Epithelial cell of prostate (primary cell): ENCODE results near the gene AKAP13.
A peak's percentile ranks its signal among the peaks of the same experiment; 100 is the strongest.

ENCODE experiments used
- DNase-seq: peaks from one replicate; pipeline ENCODE4 v3.0.0-alpha.2; 2011; ENCODE audit warnings: low read depth, low spot score
- H3K27ac ChIP-seq: fragments of 450-650 bp; 2 replicates; pipeline ENCODE4 v1.5.1; 2017; ENCODE audit warnings: mild to moderate bottlenecking

AKAP13 gene

DNA sequence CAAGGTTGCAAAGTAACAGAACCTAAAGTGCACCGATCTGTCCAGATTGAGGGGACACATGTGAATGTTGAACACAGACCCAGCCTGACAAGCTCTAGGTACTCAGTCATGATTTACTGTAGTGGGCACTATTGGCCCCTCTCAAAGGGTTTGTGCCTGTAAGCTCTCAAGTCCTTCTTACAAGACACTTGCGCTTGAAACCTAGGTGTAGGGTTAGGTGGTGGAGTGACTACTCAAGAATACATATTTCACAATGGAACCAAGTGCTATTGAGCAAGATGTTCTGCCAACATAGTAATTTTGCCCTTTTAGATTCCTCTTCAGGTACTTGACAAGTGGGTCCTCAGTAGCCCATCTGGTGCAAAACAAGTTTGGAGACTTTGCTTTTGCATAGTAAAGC lies 169.9 kb downstream of the AKAP13 start:
- H3K27ac ChIP-seq, result no peak overlapping the region
- no peak for DNase-seq

DNA sequence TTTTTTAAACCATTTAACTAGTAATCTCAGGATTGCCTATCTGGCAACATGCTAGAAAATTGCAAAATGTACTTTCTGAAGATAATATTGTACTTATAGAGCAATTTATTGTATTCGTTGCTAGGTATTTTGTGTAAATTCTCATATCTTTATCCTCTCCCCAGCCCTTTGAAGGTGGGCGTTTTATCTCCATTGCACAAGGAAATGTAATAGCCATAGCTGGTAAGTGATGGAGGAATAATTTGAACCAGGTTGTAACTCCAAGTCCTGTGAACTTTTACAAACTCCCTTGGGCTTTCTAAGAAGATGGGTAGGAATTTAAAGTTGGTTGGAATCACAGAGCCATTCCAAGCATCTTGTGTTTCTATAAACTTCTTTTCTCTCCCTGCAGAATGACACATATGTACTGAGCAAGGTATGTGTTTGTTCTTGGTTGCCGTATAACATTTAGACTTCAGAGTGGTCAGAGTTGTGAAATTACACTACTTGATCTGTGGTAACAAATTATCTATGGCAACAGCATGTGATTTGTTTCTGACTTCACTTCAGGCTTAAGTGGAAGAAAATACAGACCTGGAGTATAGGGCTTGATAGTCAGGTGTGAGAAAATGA lies 170.9 kb downstream of the AKAP13 start:
- DNase-seq, result no peak
- no peak overlapping the region for H3K27ac ChIP-seq

DNA sequence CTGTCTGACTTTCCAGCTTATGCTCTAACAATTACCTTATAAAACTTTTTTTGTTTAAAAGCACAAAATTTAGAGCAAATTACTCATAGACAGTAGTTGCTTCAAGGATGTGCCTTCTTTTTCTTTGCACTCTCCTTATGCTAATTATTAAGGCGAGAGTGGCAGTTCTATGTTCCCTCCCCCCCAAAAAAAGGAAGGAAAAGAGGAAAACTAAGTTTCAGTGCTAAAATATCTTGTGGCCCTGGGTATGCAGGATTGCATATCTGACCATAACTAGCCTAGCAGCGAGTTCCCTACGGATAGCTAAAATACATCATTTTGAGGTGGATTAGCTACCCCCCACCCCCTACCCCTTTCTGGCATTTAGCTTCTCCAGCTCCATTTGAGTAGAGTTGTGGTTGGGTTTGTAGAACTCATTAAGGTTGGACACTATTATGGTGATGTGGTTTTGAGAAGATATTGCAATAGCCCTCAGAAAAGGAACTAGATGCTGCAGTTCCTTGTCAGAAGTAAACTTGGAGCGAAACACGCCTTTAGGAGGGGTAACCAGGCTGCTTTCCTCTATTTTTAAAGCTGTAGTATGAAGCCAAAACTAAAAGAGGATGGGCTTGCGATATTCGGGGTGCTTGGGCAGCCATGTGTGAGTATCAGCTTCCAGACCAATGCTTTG lies 174.6 kb downstream of the AKAP13 start:
- DNase-seq, result no peak
- no peak overlapping the region for H3K27ac ChIP-seq

DNA sequence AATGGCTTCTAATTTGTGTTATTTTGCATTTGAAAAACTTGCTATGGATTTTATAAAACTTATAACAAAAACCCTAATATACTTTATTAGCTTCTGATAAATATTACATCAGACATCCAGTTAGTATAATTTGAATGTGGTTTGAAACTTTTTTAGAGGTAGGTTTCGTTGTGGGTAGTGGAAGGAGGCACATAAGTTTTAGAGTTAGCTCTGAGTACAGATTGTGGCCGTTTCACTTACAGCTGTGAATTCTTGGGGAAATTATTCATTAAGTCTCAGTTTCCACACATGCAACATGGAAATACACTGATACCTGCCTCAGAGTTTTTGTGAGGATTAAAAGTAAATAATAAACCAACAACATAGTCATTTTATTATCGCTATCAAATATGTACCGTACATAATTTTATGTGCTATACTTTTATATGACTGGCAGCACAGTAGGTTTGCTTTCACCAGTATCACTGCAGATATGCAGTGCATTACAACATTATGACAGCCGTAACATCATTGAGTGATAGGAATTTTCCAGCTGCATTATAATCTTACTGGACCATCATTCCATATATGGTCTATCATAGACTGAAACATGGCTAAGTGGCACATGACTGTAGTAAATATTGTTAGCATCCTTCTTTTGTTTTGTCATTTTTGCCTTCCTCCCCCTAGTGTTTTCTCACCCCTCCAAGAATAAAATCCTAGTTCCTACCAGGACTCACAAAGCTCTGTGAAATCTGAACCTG lies 175.6 kb downstream of the AKAP13 start:
- DNase-seq, result no peak
- no peak overlapping the region for H3K27ac ChIP-seq

DNA sequence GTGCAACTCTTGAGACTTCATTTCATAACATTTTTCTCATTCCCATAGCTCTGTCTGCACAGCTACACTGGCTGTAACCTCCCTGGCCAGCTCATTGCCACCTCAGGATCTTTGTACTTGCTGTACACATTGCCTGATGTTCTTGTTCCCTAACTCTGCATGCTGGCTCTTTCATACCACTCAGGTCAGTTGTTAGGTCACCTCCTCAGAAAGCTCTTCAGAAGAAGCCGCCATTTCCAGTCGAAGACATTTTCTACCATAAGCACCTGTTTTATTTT lies 176.2 kb downstream of the AKAP13 start:
- no peak overlapping the region for H3K27ac ChIP-seq
- DNase-seq, result no peak

DNA sequence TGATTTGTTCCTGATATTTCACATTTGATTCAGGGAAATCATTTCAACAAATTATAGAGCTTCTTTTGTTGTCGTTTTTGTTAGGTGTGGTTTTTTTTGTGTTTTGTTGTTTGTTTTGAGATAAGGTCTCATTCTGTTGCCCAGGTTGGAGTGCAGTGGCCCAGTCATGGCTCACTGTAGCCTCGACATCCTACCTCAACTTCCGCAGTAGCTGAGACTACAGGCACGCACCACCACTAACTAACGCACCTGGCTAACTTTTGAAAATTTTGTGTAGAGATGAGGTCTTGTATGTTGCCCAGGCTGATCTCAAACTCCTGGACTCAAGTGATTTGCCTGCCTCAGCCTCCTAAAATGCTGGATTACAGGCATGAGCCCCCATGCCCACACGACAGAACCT lies 177.0 kb downstream of the AKAP13 start:
- no peak overlapping the region for H3K27ac ChIP-seq
- DNase-seq, result no peak

DNA sequence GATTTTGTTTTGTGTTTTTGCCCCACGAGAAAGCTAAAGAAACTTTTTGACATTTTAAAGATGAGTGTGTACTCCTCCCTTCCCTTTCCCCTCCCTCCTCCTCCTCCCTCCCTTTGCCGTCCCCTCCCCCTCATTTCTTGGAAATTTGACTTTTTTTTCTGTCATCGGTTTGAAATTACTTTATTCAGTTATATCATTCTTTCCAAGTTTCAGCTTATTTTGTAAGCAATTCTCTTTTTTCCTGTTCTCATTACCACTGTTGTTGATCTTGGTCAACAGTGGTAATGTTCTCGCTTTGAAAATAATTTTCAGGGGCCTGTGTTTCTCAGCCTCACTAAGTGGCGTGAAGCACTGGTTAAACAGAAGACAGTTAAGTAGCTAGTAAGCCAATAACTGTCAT lies 178.4 kb downstream of the AKAP13 start:
- no peak overlapping the region for H3K27ac ChIP-seq
- DNase-seq, result no peak

DNA sequence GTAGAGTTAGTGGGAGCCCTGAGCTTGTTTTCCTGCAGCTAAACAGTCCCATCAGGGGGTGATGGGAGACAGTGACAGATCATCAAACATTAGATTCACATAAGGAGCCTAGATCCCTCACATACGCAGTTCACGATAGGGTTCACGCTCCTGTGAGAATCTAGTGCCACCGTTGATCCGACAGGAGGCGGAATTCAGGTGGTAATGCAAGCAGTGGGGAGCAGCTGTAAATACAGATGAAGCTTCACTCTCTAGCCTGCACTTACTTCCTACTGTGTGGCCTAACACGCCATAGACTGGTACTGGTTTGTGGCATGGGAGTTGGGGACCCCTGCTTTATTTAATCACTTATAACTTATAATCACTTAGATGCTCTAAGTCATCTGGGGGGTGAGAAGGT lies 179.1 kb downstream of the AKAP13 start:
- no peak for DNase-seq
- no peak overlapping the region for H3K27ac ChIP-seq

DNA sequence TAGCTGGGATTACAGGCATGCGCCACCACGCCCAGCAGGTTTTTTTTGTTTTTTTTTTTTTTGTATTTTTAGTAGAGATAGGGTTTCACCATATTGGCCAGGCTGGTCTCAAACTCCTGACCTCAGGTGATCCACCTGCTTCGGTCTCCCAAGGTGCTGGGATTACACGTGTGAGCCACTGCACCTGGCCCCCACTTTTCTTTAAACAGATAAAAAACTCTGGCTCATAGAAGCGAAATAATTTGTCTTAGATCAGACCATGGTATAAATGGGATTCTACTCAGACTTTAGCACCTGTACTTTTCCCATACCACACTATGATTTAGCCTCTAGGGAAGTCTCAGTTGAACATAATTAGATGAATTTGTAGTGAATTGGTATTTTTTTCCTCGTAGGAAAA lies 182.4 kb downstream of the AKAP13 start:
- no peak overlapping the region for H3K27ac ChIP-seq
- no peak for DNase-seq

DNA sequence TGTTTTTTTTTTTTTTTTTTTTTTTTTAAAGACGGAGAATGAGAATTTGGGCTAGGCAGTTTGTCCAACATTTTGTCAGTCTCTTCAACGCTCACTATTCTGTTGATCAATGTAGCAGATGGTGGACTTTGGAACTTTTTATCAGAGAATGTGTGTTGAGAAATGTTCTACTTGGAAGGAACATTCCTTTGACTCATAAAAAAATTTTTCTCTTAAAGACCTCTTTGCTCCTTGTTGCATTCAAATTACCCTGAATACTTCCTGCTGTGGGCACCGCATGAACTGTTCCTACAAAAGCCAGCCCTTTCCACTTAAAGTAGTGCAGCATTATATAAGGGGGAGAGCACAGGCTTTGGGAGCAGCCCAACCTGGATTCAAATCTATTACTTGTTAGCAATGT lies 182.9 kb downstream of the AKAP13 start:
- no peak overlapping the region for H3K27ac ChIP-seq
- no peak for DNase-seq

DNA sequence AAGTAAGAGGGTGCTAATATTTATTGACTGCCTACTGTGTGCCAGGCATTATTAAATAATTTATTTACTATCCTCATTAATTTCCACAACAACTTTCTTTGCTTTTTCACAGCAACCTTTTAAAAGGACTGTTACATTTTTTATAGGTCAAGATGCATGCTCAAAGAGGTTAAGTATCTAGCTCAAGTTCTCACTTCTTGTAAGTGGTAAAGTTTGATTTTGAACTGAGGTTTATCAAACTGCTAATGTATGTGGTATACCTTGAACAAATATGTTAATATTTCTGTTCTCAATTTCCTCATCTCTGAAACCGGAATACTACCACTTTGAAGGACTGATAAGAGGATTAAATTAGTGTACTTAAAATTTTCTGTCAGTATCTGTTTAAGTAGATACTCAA lies 183.3 kb downstream of the AKAP13 start:
- no peak overlapping the region for H3K27ac ChIP-seq
- no peak for DNase-seq

DNA sequence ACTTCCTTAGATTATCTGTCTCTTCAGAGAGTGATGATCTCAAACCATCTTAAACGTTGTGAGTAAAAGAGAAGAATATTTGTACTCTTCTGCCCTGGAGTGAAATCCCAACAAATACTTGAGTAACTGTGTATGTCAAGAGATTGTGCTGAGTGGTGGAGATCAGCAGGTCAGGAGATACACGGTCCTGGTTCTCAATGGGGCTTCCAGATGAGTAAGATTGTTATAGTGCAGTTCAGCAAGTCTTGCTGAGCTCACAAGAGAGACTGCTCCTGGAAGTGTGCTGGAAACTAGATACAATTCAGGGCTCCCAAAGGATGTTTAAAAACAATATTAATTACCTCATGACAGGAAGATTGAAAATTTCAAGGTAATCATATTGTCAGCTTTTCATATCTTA lies 184.3 kb downstream of the AKAP13 start:
- H3K27ac ChIP-seq, result no peak overlapping the region
- no peak for DNase-seq

DNA sequence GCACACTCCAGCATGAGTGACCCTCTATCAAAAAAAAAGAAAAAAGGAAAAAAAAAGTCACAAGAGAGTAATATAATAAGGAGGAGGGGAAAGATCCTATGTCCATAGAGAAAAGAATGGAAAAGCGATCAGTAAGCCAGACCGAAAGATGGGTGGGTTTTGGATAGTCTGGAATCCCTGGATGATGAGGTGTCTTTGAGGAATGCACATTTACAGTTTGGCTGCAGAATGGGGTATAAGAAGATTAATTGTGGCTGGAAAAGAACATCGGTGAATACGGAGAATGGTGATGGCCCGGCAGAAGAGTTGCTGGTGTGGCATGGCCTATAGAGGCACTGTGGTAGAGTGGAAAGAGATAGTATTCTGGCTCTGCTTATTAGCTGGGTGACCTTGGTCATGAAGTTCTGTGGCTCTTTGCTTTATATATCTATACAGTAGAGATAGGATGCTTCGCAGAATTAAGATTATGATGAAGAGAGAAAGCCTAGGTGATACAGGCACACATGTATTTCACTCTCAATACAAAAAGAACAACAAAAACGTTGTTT lies 187.9 kb downstream of the AKAP13 start:
- H3K27ac ChIP-seq, result no peak overlapping the region
- no peak for DNase-seq

DNA sequence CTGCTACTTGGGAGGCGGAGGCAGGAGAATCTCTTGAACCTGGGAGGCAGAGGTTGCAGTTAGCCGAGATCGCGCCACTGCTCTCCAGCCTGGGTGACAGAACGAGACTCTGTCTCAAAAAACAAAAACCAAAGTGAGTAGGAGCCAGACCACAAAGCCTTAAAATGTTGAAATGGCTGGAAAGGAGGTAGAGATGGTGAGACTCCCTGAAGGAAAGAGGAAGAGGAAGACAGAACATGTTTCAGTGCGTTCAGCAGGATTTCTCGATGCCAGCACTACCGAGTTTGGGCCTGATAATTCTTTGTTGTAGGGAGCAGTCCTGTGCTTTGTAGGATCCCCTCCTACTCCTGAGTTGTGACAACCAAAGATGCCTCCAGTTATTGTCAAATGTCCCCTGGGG lies 189.9 kb downstream of the AKAP13 start:
- no peak for DNase-seq

DNA sequence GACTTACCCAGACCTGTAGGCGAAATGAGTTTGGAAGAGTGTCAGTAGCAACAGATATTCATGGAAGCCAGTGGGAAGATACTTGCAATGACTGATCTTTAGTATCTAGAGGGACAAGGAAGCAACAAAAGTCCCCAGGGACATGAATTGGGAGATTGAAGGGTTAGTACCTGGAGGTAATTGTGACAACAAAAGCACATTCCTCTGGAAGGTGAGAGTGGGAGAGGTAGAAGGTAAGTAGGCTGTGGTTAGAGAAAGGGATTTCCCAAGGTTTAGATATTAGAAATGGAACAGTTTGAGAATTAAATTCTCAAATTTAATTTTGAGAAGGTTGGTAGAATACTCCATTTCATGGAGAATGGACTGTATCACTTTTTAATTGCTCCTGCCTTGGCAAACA lies 191.4 kb downstream of the AKAP13 start:
- H3K27ac ChIP-seq, result no peak overlapping the region
- no peak for DNase-seq

More for the DNA sequence above, 189.9 kb downstream of the AKAP13 start:
- no peak overlapping the region for H3K27ac ChIP-seq

DNA sequence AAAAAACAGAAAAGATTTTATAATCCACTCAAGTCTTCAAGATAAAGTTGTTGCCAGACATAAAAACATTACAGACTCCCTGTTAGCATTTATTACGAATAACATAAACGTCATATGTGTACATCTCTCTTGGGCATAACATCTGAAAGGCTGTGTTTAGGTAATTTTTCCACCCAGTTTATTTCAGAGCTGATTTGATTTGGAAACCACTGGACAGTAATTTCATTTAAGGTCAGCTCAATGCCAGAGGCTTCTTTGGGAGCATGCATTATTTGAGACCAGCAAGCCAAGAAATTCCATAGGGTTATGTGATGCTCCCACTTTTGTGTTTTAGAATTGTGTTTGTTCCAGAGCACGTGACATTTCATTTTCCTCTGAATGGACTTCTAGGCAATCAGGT lies 196.0 kb downstream of the AKAP13 start:
- no peak for DNase-seq
- no peak overlapping the region for H3K27ac ChIP-seq

DNA sequence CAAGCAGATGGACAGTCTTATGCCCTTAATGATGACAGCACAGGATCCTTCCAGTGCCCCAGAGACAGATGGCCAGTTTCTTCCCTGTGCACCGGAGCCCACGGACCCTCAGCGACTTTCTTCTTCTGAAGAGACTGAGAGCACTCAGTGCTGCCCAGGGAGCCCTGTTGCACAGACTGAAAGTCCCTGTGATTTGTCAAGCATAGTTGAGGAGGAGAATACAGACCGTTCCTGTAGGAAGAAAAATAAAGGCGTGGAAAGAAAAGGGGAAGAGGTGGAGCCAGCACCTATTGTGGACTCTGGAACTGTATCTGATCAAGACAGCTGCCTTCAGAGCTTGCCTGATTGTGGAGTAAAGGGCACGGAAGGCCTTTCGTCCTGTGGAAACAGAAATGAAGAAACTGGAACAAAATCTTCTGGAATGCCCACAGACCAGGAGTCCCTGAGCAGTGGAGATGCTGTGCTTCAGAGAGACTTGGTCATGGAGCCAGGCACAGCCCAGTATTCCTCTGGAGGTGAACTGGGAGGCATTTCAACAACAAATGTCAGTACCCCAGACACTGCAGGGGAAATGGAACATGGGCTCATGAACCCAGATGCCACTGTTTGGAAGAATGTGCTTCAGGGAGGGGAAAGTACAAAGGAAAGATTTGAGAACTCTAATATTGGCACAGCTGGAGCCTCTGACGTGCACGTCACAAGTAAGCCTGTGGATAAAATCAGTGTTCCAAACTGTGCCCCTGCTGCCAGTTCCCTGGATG lies 198.7 kb downstream of the AKAP13 start:
- H3K27ac ChIP-seq, result peak overlapping the region; percentile 3
- no peak for DNase-seq

DNA sequence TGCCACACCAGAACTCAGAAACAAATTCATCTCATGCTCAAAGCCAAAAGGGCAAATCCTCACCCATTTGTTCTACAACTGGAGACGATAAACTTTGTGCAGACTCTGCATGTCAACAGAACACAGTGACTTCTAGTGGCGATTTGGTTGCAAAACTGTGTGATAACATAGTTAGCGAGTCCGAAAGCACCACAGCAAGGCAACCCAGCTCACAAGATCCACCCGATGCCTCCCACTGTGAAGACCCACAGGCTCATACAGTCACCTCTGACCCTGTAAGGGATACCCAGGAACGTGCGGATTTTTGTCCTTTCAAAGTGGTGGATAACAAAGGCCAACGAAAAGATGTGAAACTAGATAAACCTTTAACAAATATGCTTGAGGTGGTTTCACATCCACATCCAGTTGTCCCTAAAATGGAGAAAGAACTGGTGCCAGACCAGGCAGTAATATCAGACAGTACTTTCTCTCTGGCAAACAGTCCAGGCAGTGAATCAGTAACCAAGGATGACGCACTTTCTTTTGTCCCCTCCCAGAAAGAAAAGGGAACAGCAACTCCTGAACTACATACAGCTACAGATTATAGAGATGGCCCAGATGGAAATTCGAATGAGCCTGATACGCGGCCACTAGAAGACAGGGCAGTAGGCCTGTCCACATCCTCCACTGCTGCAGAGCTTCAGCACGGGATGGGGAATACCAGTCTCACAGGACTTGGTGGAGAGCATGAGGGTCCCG lies 199.7 kb downstream of the AKAP13 start:
- peak overlapping the region; percentile 5 for H3K27ac ChIP-seq
- no peak for DNase-seq

DNA sequence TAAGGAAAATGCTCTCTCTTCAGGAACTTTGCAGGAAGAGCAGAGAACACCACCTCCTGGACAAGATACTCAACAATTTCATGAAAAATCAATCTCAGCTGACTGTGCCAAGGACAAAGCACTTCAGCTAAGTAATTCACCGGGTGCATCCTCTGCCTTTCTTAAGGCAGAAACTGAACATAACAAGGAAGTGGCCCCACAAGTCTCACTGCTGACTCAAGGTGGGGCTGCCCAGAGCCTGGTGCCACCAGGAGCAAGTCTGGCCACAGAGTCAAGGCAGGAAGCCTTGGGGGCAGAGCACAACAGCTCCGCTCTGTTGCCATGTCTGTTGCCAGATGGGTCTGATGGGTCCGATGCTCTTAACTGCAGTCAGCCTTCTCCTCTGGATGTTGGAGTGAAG lies 200.5 kb downstream of the AKAP13 start:
- no peak for DNase-seq
- H3K27ac ChIP-seq, result peak overlapping the region; percentile 5

DNA sequence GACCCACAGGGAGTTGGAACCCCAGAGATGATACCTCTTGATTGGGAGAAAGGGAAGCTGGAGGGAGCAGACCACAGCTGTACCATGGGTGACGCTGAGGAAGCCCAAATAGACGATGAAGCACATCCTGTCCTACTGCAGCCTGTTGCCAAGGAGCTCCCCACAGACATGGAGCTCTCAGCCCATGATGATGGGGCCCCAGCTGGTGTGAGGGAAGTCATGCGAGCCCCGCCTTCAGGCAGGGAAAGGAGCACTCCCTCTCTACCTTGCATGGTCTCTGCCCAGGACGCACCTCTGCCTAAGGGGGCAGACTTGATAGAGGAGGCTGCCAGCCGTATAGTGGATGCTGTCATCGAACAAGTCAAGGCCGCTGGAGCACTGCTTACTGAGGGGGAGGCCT lies 201.1 kb downstream of the AKAP13 start:
- DNase-seq, result no peak
- H3K27ac ChIP-seq, result peak overlapping the region; percentile 27
